Measurements from ENCODE around the gene EIF4ENIF1. TPM values are rescaled to one million over a fixed set of nuclear protein-coding genes. Genes with fewer than 3 reads are reported as not detected.
"Not testable (repeated sequence)": the region's sequence is repeated elsewhere in the genome, so short reads cannot be mapped to it uniquely, and the experiment has no call there.

The EIF4ENIF1 gene
- total and polyA plus RNA-seq, 4 donors, result 12.6 to 34.9 (median 22.7) TPM

DNA sequence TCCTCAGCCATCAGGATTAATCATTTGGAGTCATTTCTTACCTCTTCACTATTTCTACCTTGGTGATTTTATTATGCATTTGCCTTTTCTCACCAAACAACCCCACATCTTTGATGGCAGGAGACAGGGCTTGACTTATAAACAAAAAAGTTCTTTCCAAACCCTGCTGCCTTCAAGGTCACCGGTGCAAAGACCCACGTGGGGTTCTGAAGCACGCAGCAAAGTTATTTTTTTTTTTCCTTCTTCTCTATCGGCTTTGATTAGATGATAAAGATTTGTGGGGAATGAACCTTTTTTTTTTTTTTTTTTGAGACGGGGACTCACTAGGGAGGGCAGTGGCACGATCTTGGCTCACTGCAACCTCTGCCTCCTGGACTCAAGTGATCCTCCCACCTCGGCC lies 46.1 kb downstream of the EIF4ENIF1 start:
- Histone ChIP-seq H3K4me3 (ENCODE audit: low read length in 2 of 2) (no peak overlapping the region), H3K27ac (ENCODE audit: low read depth in 1 of 2, low read length in 2 of 2) (no peak overlapping the region), H3K27me3 (ENCODE audit: control insufficient read depth in 1 of 2, insufficient read depth in 2 of 2, low read length in 1 of 2) (no peaks in the 10 kb centered on the region), H3K9me3 (ENCODE audit: control insufficient read depth, low read length) (no peaks in the 10 kb centered on the region), H3K36me3 (ENCODE audit: control insufficient read depth in 1 of 2, insufficient read depth in 2 of 2, low read length in 1 of 2) (peaks cover 6 to 15% of the 10 kb centered on the region in 2 donors), H3K4me1 (ENCODE audit: control insufficient read depth in 1 of 2, insufficient read depth in 2 of 2, low read length in 2 of 2) (no peaks in the 10 kb centered on the region)
- WGBS, 2 donors, result 78 to 82% methylated on average over 7 of the region's 7 CpGs
- intact Hi-C loops (cut with DNase I), result no loop called here
- DNase-seq, result no peak
- ATAC-seq (ENCODE audit: low FRiP score), result no peak

GRCh38 chr22:31442768-31443489 lies 46.7 kb downstream of the EIF4ENIF1 start:
- Histone ChIP-seq H3K36me3 (ENCODE audit: control insufficient read depth in 1 of 2, insufficient read depth in 2 of 2, low read length in 1 of 2) (peaks cover 6 to 11% of the 10 kb centered on the region in 2 donors), H3K27me3 (ENCODE audit: control insufficient read depth in 1 of 2, insufficient read depth in 2 of 2, low read length in 1 of 2) (no peaks in the 10 kb centered on the region), H3K4me3 (ENCODE audit: low read length in 2 of 2) (no peak overlapping the region), H3K4me1 (ENCODE audit: control insufficient read depth in 1 of 2, insufficient read depth in 2 of 2, low read length in 2 of 2) (no peaks in the 10 kb centered on the region), H3K27ac (ENCODE audit: low read depth in 1 of 2, low read length in 2 of 2) (no peak overlapping the region), H3K9me3 (ENCODE audit: control insufficient read depth, low read length) (no peaks in the 10 kb centered on the region)
- 82 to 83% methylated on average over 5 of the region's 5 CpGs for WGBS, 2 donors
- DNase-seq (no peak), ATAC-seq (ENCODE audit: low FRiP score) (no peak)
- intact Hi-C loops (cut with DNase I), result no loop called here

DNA sequence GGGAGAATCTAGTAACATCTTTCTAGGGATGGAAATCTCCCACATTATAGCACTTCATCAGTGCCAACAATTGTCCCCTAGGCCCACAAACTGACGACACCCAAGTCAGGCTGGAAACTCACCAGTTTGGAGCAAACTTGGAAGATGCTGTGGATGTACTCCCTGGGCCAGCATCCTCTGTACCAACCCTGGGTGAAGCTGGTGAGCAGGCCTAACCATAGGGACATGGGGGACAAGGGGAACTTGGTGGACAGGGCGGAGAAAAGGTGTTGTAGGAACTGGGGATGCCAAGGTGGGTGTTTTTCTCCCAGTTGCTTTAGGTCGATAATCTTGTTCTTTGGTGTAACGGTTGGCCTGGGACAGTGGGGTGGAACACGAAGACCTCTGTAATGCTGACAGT lies 48.0 kb downstream of the EIF4ENIF1 start:
- 90 to 95% methylated on average over 5 of the region's 5 CpGs for WGBS, 2 donors
- peak; percentile 19 for ATAC-seq (ENCODE audit: low FRiP score)
- no peak for DNase-seq
- intact Hi-C loops (cut with DNase I), result no loop called here
- Histone ChIP-seq H3K36me3 (ENCODE audit: control insufficient read depth in 1 of 2, insufficient read depth in 2 of 2, low read length in 1 of 2) (peaks cover 6 to 10% of the 10 kb centered on the region in 2 donors), H3K27ac (ENCODE audit: low read depth in 1 of 2, low read length in 2 of 2) (no peak overlapping the region), H3K4me1 (ENCODE audit: control insufficient read depth in 1 of 2, insufficient read depth in 2 of 2, low read length in 2 of 2) (no peaks in the 10 kb centered on the region), H3K4me3 (ENCODE audit: low read length in 2 of 2) (no peak overlapping the region), H3K9me3 (ENCODE audit: control insufficient read depth, low read length) (no peaks in the 10 kb centered on the region), H3K27me3 (ENCODE audit: control insufficient read depth in 1 of 2, insufficient read depth in 2 of 2, low read length in 1 of 2) (no peaks in the 10 kb centered on the region)

- Histone ChIP-seq H3K9me3 (ENCODE audit: control insufficient read depth, low read length) (no peaks in the 10 kb centered on the region), H3K36me3 (ENCODE audit: control insufficient read depth in 1 of 2, insufficient read depth in 2 of 2, low read length in 1 of 2) (peaks cover 8 to 10% of the 10 kb centered on the region in 2 donors), H3K4me1 (ENCODE audit: control insufficient read depth in 1 of 2, insufficient read depth in 2 of 2, low read length in 2 of 2) (no peaks in the 10 kb centered on the region), H3K27ac (ENCODE audit: low read depth in 1 of 2, low read length in 2 of 2) (no peak overlapping the region), H3K4me3 (ENCODE audit: low read length in 2 of 2) (no peak overlapping the region), H3K27me3 (ENCODE audit: control insufficient read depth in 1 of 2, insufficient read depth in 2 of 2, low read length in 1 of 2) (no peaks in the 10 kb centered on the region)
- DNase-seq, result no peak
- WGBS, 2 donors, result 93 to 95% methylated on average over 7 of the region's 7 CpGs
- no peak for ATAC-seq (ENCODE audit: low FRiP score)
- intact Hi-C loops (cut with DNase I), result no loop called here
These were observed 49.0 kb downstream of the EIF4ENIF1 start for GRCh38 chr22:31440681-31441080.

- 17 to 27% methylated on average over 8 of the region's 8 CpGs for WGBS, 2 donors
- DNase-seq (no peak), ATAC-seq (ENCODE audit: low FRiP score) (no peak)
- Histone ChIP-seq H3K27me3 (ENCODE audit: control insufficient read depth in 1 of 2, insufficient read depth in 2 of 2, low read length in 1 of 2) (no peaks in the 10 kb centered on the region), H3K4me1 (ENCODE audit: control insufficient read depth in 1 of 2, insufficient read depth in 2 of 2, low read length in 2 of 2) (no peaks in the 10 kb centered on the region), H3K27ac (ENCODE audit: low read depth in 1 of 2, low read length in 2 of 2) (no peak overlapping the region), H3K4me3 (ENCODE audit: low read length in 2 of 2) (no peak overlapping the region), H3K36me3 (ENCODE audit: control insufficient read depth in 1 of 2, insufficient read depth in 2 of 2, low read length in 1 of 2) (peaks cover 6 to 8% of the 10 kb centered on the region in 2 donors), H3K9me3 (ENCODE audit: control insufficient read depth, low read length) (no peaks in the 10 kb centered on the region)
- intact Hi-C loops (cut with DNase I), result no loop called here
These were observed 49.8 kb downstream of the EIF4ENIF1 start for GRCh38 chr22:31439808-31440207.

GRCh38 chr22:31436132-31436531 lies 53.5 kb downstream of the EIF4ENIF1 start:
- H3K36me3 ChIP-seq (ENCODE audit: control insufficient read depth in 1 of 2, insufficient read depth in 2 of 2, low read length in 1 of 2), result peaks cover 13 to 14% of the 10 kb centered on the region in 2 donors
- H3K27ac ChIP-seq (ENCODE audit: low read depth in 1 of 2, low read length in 2 of 2), result no peak overlapping the region
- H3K4me1 ChIP-seq (ENCODE audit: control insufficient read depth in 1 of 2, insufficient read depth in 2 of 2, low read length in 2 of 2), result no peaks in the 10 kb centered on the region
- 70% methylated on average over 3 of the region's 3 CpGs for WGBS, 2 donors
- DNase-seq (no peak), ATAC-seq (ENCODE audit: low FRiP score) (peak; percentile 48)
- no peaks in the 10 kb centered on the region for H3K9me3 ChIP-seq (ENCODE audit: control insufficient read depth, low read length)
- no peaks in the 10 kb centered on the region for H3K27me3 ChIP-seq (ENCODE audit: control insufficient read depth in 1 of 2, insufficient read depth in 2 of 2, low read length in 1 of 2)
- intact Hi-C loops (cut with DNase I), result no loop called here
- H3K4me3 ChIP-seq (ENCODE audit: low read length in 2 of 2), result no peak overlapping the region

GRCh38 chr22:31431950-31432349 lies 57.7 kb downstream of the EIF4ENIF1 start:
- no peak overlapping the region for H3K4me3 ChIP-seq (ENCODE audit: low read length in 2 of 2)
- 91 to 93% methylated on average over 5 of the region's 5 CpGs for WGBS, 2 donors
- H3K4me1 ChIP-seq (ENCODE audit: control insufficient read depth in 1 of 2, insufficient read depth in 2 of 2, low read length in 2 of 2), result no peaks in the 10 kb centered on the region
- no peaks in the 10 kb centered on the region for H3K9me3 ChIP-seq (ENCODE audit: control insufficient read depth, low read length)
- H3K36me3 ChIP-seq (ENCODE audit: control insufficient read depth in 1 of 2, insufficient read depth in 2 of 2, low read length in 1 of 2), result peaks cover 13 to 18% of the 10 kb centered on the region in 2 donors
- H3K27ac ChIP-seq (ENCODE audit: low read depth in 1 of 2, low read length in 2 of 2), result no peak overlapping the region
- intact Hi-C loops (cut with DNase I), result no loop called here
- no peaks in the 10 kb centered on the region for H3K27me3 ChIP-seq (ENCODE audit: control insufficient read depth in 1 of 2, insufficient read depth in 2 of 2, low read length in 1 of 2)
- no peak for ATAC-seq (ENCODE audit: low FRiP score)
- no peak for DNase-seq

DNA sequence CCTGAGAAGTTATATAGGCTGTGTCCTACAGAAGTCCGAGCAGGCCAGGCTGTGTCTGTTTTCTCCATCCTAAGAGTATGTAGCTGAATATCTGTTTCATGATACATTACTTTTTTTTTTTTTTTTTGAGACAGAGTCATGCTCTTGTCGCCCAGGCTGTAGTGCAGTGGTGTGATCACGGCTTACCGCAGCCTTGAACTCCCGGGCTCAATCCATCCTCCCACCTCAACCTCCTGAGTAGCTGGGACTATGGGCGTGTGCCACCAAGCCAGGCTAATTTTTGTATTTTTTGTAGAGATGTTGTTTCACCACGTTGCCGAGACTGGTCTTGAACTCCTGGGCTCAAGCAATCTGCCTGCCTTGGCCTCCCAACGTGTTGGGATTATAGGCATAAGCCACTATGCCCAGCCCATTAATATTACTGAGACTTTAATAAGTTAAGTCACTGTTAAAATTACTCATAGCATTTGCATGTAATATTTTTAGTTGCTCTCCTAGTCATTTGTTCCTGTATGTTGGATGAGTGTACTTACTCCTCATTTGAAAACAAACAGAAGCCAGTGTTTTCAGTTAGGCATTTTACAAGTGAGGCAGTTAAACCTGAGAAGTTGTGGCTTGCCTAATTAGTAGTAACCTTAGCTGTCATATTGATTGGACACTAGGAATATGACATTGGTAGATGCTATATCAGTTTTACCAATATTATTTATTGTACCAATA lies 64.2 kb downstream of the EIF4ENIF1 start:
- Histone ChIP-seq H3K9me3 (ENCODE audit: control insufficient read depth, low read length) (no peaks in the 10 kb centered on the region), H3K36me3 (ENCODE audit: control insufficient read depth in 1 of 2, insufficient read depth in 2 of 2, low read length in 1 of 2) (peaks cover 6 to 7% of the 10 kb centered on the region in 2 donors), H3K4me1 (ENCODE audit: control insufficient read depth in 1 of 2, insufficient read depth in 2 of 2, low read length in 2 of 2) (no peaks in the 10 kb centered on the region), H3K27ac (ENCODE audit: low read depth in 1 of 2, low read length in 2 of 2) (no peak overlapping the region), H3K4me3 (ENCODE audit: low read length in 2 of 2) (no peak overlapping the region), H3K27me3 (ENCODE audit: control insufficient read depth in 1 of 2, insufficient read depth in 2 of 2, low read length in 1 of 2) (no peaks in the 10 kb centered on the region)
- ATAC-seq (ENCODE audit: low FRiP score) (no peak), DNase-seq (no peak)
- WGBS, 2 donors, result 89% methylated on average over 9 of the region's 9 CpGs
- intact Hi-C loops (cut with DNase I), result no loop called here

GRCh38 chr22:31402350-31402749 lies 87.3 kb downstream of the EIF4ENIF1 start:
- intact Hi-C loops (cut with DNase I); H3K27me3 ChIP-seq (ENCODE audit: control insufficient read depth in 1 of 2, insufficient read depth in 2 of 2, low read length in 1 of 2); H3K4me1 ChIP-seq (ENCODE audit: control insufficient read depth in 1 of 2, insufficient read depth in 2 of 2, low read length in 2 of 2); DNase-seq; H3K9me3 ChIP-seq (ENCODE audit: control insufficient read depth, low read length); H3K36me3 ChIP-seq (ENCODE audit: control insufficient read depth in 1 of 2, insufficient read depth in 2 of 2, low read length in 1 of 2); H3K27ac ChIP-seq (ENCODE audit: low read depth in 1 of 2, low read length in 2 of 2); H3K4me3 ChIP-seq (ENCODE audit: low read length in 2 of 2); ATAC-seq (ENCODE audit: low FRiP score): not testable (repeated sequence)
- 90 to 92% methylated on average over 2 of the region's 2 CpGs for WGBS, 2 donors
